Type B pancreatic cell (in vitro differentiated cells): Measurements from ENCODE around the gene LEMD1. TPM values are rescaled to one million over a fixed set of nuclear protein-coding genes. Genes with fewer than 3 reads are reported as not detected.
A peak's percentile ranks its signal among the peaks of the same experiment; 100 is the strongest.

Source experiments
- DNase-seq: peaks from one replicate; pipeline ENCODE4 v3.0.0; 2021; ENCODE audit warnings: mixed read lengths; ENCODE audit not compliant: unreplicated experiment; ENCODE audit errors: extremely low spot score
- H3K27ac Mint-ChIP-seq: 2 replicates; pipeline ENCODE4 v1.8.0; 2021; ENCODE audit warnings: mild to moderate bottlenecking, mixed read lengths
- H3K27me3 Mint-ChIP-seq: 2 replicates; pipeline ENCODE4 v1.8.0; 2021; ENCODE audit warnings: mixed read lengths
- H3K36me3 Mint-ChIP-seq: 2 replicates; pipeline ENCODE4 v1.8.0; 2021; ENCODE audit warnings: mixed read lengths
- H3K4me1 Mint-ChIP-seq: one replicate; pipeline ENCODE4 v1.8.0; 2021; ENCODE audit warnings: mixed read lengths; ENCODE audit not compliant: unreplicated experiment
- H3K4me3 Mint-ChIP-seq: 2 replicates; pipeline ENCODE4 v1.8.0; 2021; ENCODE audit warnings: mild to moderate bottlenecking, mixed read lengths
- H3K9me3 Mint-ChIP-seq: 2 replicates; pipeline ENCODE4 v1.8.0; 2021; ENCODE audit warnings: mixed read lengths
- CTCF ChIP-seq: fragments of 200-600 bp; sonication (generic); conservative IDR thresholded peaks from 2 replicates; pipeline ENCODE4 v1.5.0; 2021; ENCODE audit warnings: antibody characterized with exemption, mild to moderate bottlenecking
- total RNA-seq: library from RNA; stranded (reverse); gene quantifications from 2 replicates; pipeline ENCODE4 v1.2.1, GENCODE V29; 2021; ENCODE audit warnings: low replicate concordance

LEMD1 gene
- total RNA-seq, 1 donor from 2014 or later: 5.5 TPM

DNA sequence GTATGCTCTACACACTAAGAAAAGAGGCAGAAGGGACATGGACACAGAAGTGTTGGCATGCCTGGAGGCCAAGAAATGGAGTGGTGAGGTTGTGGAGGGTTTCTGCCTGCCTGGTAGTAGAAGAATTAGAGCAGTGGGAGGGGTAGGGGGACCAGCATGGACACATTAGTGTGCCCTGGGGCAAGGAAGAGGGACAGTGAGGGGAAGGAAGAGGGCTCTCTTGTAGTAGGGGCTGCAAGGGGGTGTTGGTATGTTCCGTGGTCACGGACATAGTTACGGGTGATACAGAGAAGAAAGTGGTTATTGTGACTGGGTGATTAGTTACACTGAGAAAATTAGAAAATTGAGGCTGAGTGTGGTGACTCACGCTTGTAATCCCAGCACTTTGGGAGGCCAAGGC is 23.3 kb downstream of the LEMD1 start:
- Mint-ChIP-seq H3K27ac (no peak overlapping the region), H3K4me3 (no peak overlapping the region), H3K4me1 (no peaks in the 10 kb centered on the region), H3K27me3 (peaks cover 13% of the 10 kb centered on the region), H3K9me3 (no peaks in the 10 kb centered on the region), H3K36me3 (no peaks in the 10 kb centered on the region)
- no peak for TF ChIP-seq CTCF
- DNase-seq: no peak

GRCh38 chr1:205396967-205397616 is 24.8 kb downstream of the LEMD1 start:
- H3K4me1 Mint-ChIP-seq: no peaks in the 10 kb centered on the region

DNA sequence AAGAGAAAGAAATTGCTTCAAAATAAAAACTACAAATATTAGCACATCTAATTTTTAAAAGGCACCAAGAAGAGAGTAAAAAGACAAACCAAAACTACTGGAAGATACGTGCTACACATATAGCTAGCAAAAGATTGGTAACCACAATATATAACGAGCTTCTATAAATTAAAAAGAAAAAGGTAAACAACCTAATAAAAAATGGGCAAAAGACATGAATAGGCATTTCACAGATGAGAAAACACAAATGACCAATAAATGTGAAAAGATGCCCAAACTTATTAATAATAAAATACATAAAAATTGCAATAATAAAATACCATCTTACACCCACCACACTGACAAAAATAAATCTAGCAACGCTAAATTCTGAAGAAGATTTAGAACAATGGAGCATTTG is 26.2 kb downstream of the LEMD1 start:
- Mint-ChIP-seq H3K4me1 (no peaks in the 10 kb centered on the region), H3K27ac (no peak overlapping the region), H3K9me3 (no peaks in the 10 kb centered on the region), H3K36me3 (no peaks in the 10 kb centered on the region), H3K4me3 (no peak overlapping the region), H3K27me3 (peaks cover 28% of the 10 kb centered on the region)
- no peak for DNase-seq
- TF ChIP-seq CTCF: no peak

More at GRCh38 chr1:205396967-205397616, 24.8 kb downstream of the LEMD1 start:
- Mint-ChIP-seq H3K36me3 (no peaks in the 10 kb centered on the region), H3K9me3 (no peaks in the 10 kb centered on the region), H3K27me3 (peaks cover 22% of the 10 kb centered on the region), H3K4me3 (no peak overlapping the region), H3K27ac (no peak overlapping the region)
- peak; percentile 86 for TF ChIP-seq CTCF
- no peak for DNase-seq

GRCh38 chr1:205392650-205393049 is 29.2 kb downstream of the LEMD1 start:
- H3K4me1 Mint-ChIP-seq: no peaks in the 10 kb centered on the region
- H3K27ac Mint-ChIP-seq: no peak overlapping the region

DNA sequence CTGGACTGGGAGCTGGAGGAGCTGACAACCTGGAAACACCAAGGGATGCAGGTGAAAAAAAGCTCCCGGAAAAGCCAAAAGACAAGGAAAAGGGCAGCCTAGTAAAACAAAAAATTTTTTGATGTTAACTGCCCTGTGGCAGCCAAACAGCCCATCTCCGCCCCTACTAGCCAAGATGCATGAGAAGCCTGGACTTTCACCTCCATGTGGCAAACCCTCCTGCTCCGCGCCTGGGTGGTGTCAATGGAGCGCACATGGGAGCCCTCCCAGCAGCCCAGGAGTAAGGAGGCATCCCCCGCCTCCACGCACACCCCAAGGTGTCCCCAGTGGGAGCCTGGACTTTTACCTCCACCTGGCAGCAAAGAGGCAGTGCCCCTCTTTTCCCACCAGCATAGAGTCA is 30.5 kb downstream of the LEMD1 start:
- Mint-ChIP-seq H3K4me3 (no peak overlapping the region), H3K27ac (no peak overlapping the region), H3K9me3 (no peaks in the 10 kb centered on the region), H3K36me3 (no peaks in the 10 kb centered on the region), H3K4me1 (no peaks in the 10 kb centered on the region), H3K27me3 (peaks cover 23% of the 10 kb centered on the region)
- peak; percentile 49 for DNase-seq
- TF ChIP-seq CTCF: no peak

More at GRCh38 chr1:205392650-205393049, 29.2 kb downstream of the LEMD1 start:
- H3K36me3 Mint-ChIP-seq: no peaks in the 10 kb centered on the region
- H3K9me3 Mint-ChIP-seq: no peaks in the 10 kb centered on the region
- peaks cover 29% of the 10 kb centered on the region for H3K27me3 Mint-ChIP-seq
- no peak for DNase-seq
- no peak overlapping the region for H3K4me3 Mint-ChIP-seq
- no peak for TF ChIP-seq CTCF
